OCI-LY7 (cell line): ENCODE measurements around the gene LONRF2. TPM values are rescaled to one million over a fixed set of nuclear protein-coding genes. Genes with fewer than 3 reads are reported as not detected.

Experiments used
- BruUV-seq: library from RNA; stranded (reverse); fragments of 400-500 nt; replicated peaks from 2 replicates; lab custom pipeline; 2021; lab: Mats Ljungman, UMichigan
- CTCF ChIA-PET: fragments of 300-600 bp; sonication (Branson Sonifier 250); formaldehyde crosslinking; loops from one replicate; lab custom pipeline; 2022; ENCODE audit warnings: antibody characterized with exemption; ENCODE audit not compliant: unreplicated experiment; lab: Charles Lee
- POLR2A ChIA-PET: fragments of 300-600 bp; sonication (Branson Sonifier 250); formaldehyde crosslinking; loops from one replicate; lab custom pipeline; 2022; ENCODE audit warnings: antibody characterized with exemption; lab: Charles Lee
- DNase-seq: peaks from one replicate; pipeline ENCODE4 v3.0.0-alpha.2; 2015; ENCODE audit warnings: low spot score
- H2AFZ ChIP-seq: fragments of 200-600 bp; sonication (generic), shearing (Covaris generic); 2 replicates; pipeline ENCODE4 v1.6.1; 2014; ENCODE audit warnings: mild to moderate bottlenecking, antibody characterized with exemption, low read length, moderate library complexity
- H3K27ac ChIP-seq: fragments of 200-600 bp; sonication (generic); 2 replicates; pipeline ENCODE4 v1.5.1; 2014; ENCODE audit warnings: mixed run types, low read depth, mild to moderate bottlenecking, moderate library complexity, low read length, inconsistent platforms; ENCODE audit not compliant: poor library complexity, severe bottlenecking
- H3K36me3 ChIP-seq: fragments of 200-600 bp; sonication (generic); 2 replicates; pipeline ENCODE4 v1.6.1; 2014; ENCODE audit warnings: mild to moderate bottlenecking, antibody characterized with exemption, low read length, moderate library complexity, mixed read lengths; ENCODE audit not compliant: insufficient read depth
- H3K4me1 ChIP-seq: fragments of 200-600 bp; sonication (generic); 2 replicates; pipeline ENCODE4 v1.5.1; 2014; ENCODE audit warnings: mild to moderate bottlenecking, low read length; ENCODE audit not compliant: insufficient read depth, poor library complexity, severe bottlenecking
- H3K4me2 ChIP-seq: fragments of 200-600 bp; sonication (generic); 2 replicates; pipeline ENCODE4 v1.6.1; 2014; ENCODE audit warnings: mild to moderate bottlenecking, low read length
- H3K4me3 ChIP-seq: fragments of 200-600 bp; sonication (generic); 2 replicates; pipeline ENCODE4 v1.5.1; 2014; ENCODE audit warnings: mild to moderate bottlenecking, low read depth, low read length; ENCODE audit not compliant: poor library complexity, severe bottlenecking
- H3K79me2 ChIP-seq: fragments of 200-600 bp; sonication (generic); 2 replicates; pipeline ENCODE4 v1.6.1; 2016; ENCODE audit warnings: low read depth, mild to moderate bottlenecking, low read length, moderate library complexity, mixed read lengths; ENCODE audit not compliant: insufficient read depth
- H3K9me2 ChIP-seq: fragments of 200-600 bp; sonication (generic); 2 replicates; pipeline ENCODE4 v1.6.1; 2016; ENCODE audit warnings: mild to moderate bottlenecking, low read length, mixed read lengths; ENCODE audit not compliant: insufficient read depth
- H3K9me3 ChIP-seq: fragments of 200-600 bp; sonication (generic); 2 replicates; pipeline ENCODE4 v1.6.1; 2014; ENCODE audit warnings: mild to moderate bottlenecking, mixed run types, low read length, mixed read lengths
- H4K20me1 ChIP-seq: fragments of 200-600 bp; sonication (generic); 2 replicates; pipeline ENCODE4 v1.6.1; 2014; ENCODE audit warnings: mild to moderate bottlenecking, antibody characterized with exemption, low read length, moderate library complexity, mixed read lengths; ENCODE audit not compliant: insufficient read depth
- CTCF ChIP-seq: fragments of 200-600 bp; sonication (generic); conservative IDR thresholded peaks from 2 replicates; pipeline ENCODE4 v1.5.1; 2014; ENCODE audit warnings: mild to moderate bottlenecking, antibody characterized with exemption, low read length, moderate library complexity, mixed read lengths
- EZH2phosphoT487 ChIP-seq: fragments of 200-600 bp; sonication (generic); IDR thresholded peaks from 2 replicates; pipeline ENCODE4 v1.6.1; 2018; ENCODE audit warnings: low read depth, borderline replicate concordance, mild to moderate bottlenecking, mixed run types, antibody characterized with exemption, low read length, moderate library complexity, mixed read lengths
- intact Hi-C: fragments of 100-400 bp; cut with micrococcal nuclease; formaldehyde crosslinking; loops from one replicate; pipeline ENCODE4 v1.10.0; 2022; ENCODE audit not compliant: unreplicated experiment
- total RNA-seq, 2 experiments: library from RNA; depleted of rRNA in 1 of 2; stranded (reverse); fragments of >200 nt in 1 of 2; shearing (Covaris generic) in 1 of 2; gene quantifications; 2 replicates each; pipeline ENCODE4 v1.2.3, GENCODE V29; 2014 to 2022

The LONRF2 gene
- total RNA-seq, 2 experiments from 2014 or later: not detected

GRCh38 chr2:100262046-100262445 is 60.3 kb downstream of the LONRF2 start:
- POLR2A ChIA-PET: interaction anchor here (0.6 to 2.0 kb wide), 7 partner anchors 9 to 706 kb away, joined by 3 to 6 read pairs (median 4); no protein-coding TSS in a partner anchor
- Histone ChIP-seq H3K4me1 (peaks cover 8% of the 10 kb centered on the region), H2AFZ (no peak overlapping the region), H3K27ac (no peak overlapping the region), H3K4me3 (no peak overlapping the region), H3K36me3 (no peaks in the 10 kb centered on the region), H3K79me2 (no peaks in the 10 kb centered on the region), H3K4me2 (no peak overlapping the region), H3K9me3 (no peaks in the 10 kb centered on the region; the same call in 1 of the 2 replicates), H3K9me2 (no peaks in the 10 kb centered on the region), H4K20me1 (no peaks in the 10 kb centered on the region)
- no peak for DNase-seq
- BruUV-seq: no TSS peak
- CTCF ChIA-PET: interaction anchor here (0.9 to 1.9 kb wide), 5 partner anchors 16 to 119 kb away, joined by 3 to 10 read pairs (median 3); no protein-coding TSS in a partner anchor
- intact Hi-C loops: loop anchor here (2.0 to 5.0 kb wide), 2 partner anchors 705 to 723 kb away; no protein-coding TSS in a partner anchor
- no peak for TF ChIP-seq EZH2phosphoT487
- TF ChIP-seq CTCF: no peak

DNA sequence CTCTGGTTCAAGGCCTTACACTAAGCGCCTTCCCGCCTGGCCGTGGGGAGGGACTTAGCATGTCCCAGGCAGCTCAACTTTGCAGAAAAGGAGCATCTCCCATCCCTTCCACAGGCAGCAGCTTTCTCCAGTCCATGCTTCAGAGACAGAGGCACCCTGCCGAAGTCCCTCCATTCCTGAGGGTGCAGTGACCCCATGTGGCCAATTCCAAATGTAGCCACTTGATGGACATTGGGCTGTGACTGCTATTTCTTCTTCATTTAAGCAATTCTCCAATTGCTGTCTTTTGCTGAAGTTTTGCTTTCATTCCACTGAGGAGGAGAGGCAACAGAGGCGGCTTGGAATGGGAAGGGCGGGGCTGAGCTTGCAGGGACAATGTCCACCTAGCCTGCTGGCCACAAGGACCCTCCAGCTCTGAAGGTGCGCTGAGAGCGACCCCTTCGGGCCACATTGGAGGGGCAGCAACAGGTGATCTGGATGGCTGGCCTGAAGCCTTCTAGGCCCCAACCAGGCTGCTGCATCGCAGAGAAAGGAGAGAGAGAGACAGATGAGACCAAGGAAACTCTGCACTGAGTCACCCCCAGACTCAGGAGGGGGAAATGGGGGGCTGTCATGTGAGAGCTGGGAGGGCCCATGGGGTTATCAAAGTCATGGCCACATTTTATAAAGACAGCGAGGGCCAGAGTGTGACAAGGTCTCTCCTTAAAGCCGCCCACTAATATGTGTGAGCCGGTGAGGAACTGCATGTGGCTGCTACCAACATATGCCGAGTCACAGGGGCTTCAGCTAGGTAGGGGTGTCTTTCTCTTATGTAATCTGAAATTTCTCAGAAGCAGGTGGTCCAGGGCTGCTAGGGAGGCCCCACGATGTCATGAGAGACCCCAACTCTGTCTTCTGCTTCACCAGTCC is 61.3 kb downstream of the LONRF2 start:
- TF ChIP-seq CTCF (peak; percentile 91), EZH2phosphoT487 (no peak)
- Histone ChIP-seq H3K4me2 (no peak overlapping the region), H3K79me2 (no peaks in the 10 kb centered on the region), H3K36me3 (no peaks in the 10 kb centered on the region), H3K27ac (no peak overlapping the region), H4K20me1 (no peaks in the 10 kb centered on the region), H3K4me1 (peaks cover 8% of the 10 kb centered on the region), H3K9me2 (no peaks in the 10 kb centered on the region), H2AFZ (no peak overlapping the region), H3K4me3 (no peak overlapping the region), H3K9me3 (no peaks in the 10 kb centered on the region; the same call in 1 of the 2 replicates)
- POLR2A ChIA-PET: interaction anchor here (0.6 to 2.0 kb wide), 9 partner anchors 7 to 703 kb away, joined by 3 to 6 read pairs (median 4); no protein-coding TSS in a partner anchor
- intact Hi-C loops: loop anchor here (5.0 kb wide), 1 partner anchor 704 kb away; no protein-coding TSS in a partner anchor
- CTCF ChIA-PET: interaction anchor here (0.7 to 1.9 kb wide), 4 partner anchors 14 to 120 kb away, joined by 3 to 10 read pairs (median 3); no protein-coding TSS in a partner anchor
- peak; percentile 81 for DNase-seq
- BruUV-seq: no TSS peak
